Liver (tissue), 9 donors: ENCODE results near the gene AP1G1. TPM values are rescaled to one million over a fixed set of nuclear protein-coding genes. Genes with fewer than 3 reads are reported as not detected.

Source experiments
- DNase-seq: peaks from one replicate; pipeline ENCODE4 v3.0.0-alpha.2; 2017; ENCODE audit warnings: low spot score
- H3K27ac ChIP-seq, 2 donors: one replicate each; pipeline ENCODE4 v1.7.0; 2013; ENCODE audit warnings: inconsistent platforms in 2 of 2, low read length in 2 of 2, control low read depth in 1 of 2, low read depth in 1 of 2, mild to moderate bottlenecking in 1 of 2
- H3K27me3 ChIP-seq, 4 donors: one replicate each; pipeline versions ENCODE4 v1.6.1 to v1.7.0; 2013; ENCODE audit warnings: low read length in 3 of 4, inconsistent platforms in 1 of 4, mild to moderate bottlenecking in 1 of 4, moderate library complexity in 1 of 4; ENCODE audit not compliant: control insufficient read depth in 4 of 4, insufficient read depth in 4 of 4
- H3K36me3 ChIP-seq, 4 donors: one replicate each; pipeline versions ENCODE4 v1.6.1 to v1.7.0; 2013; ENCODE audit warnings: low read length in 3 of 4, mild to moderate bottlenecking in 3 of 4, low read depth in 1 of 4, moderate library complexity in 1 of 4; ENCODE audit not compliant: control insufficient read depth in 4 of 4, insufficient read depth in 3 of 4
- H3K4me1 ChIP-seq, 4 donors: one replicate each; pipeline versions ENCODE4 v1.6.1 to v1.7.0; 2013; ENCODE audit warnings: low read length in 3 of 4, mild to moderate bottlenecking in 3 of 4, moderate library complexity in 1 of 4; ENCODE audit not compliant: control insufficient read depth in 4 of 4, insufficient read depth in 4 of 4
- H3K4me3 ChIP-seq, 3 donors: one replicate each; pipeline versions ENCODE4 v1.6.1 to v1.7.0; 2013; ENCODE audit warnings: low read length in 3 of 3, control low read depth in 1 of 3, low read depth in 1 of 3, mild to moderate bottlenecking in 1 of 3
- H3K9ac ChIP-seq, 2 donors: one replicate each; pipeline ENCODE4 v1.7.0; 2013; ENCODE audit warnings: low read length in 2 of 2, mild to moderate bottlenecking in 2 of 2, moderate library complexity in 2 of 2, control low read depth in 1 of 2, low read depth in 1 of 2
- H3K9me3 ChIP-seq, 4 donors: one replicate each; pipeline versions ENCODE4 v1.6.1 to v1.7.0; 2013; ENCODE audit warnings: low read length in 3 of 4; ENCODE audit not compliant: control insufficient read depth in 4 of 4
- CTCF ChIP-seq: fragments of 150-350 bp; IDR thresholded peaks from 2 replicates; pipeline ENCODE4 v1.5.1; 2017; ENCODE audit warnings: improper control_type of control experiment, low read depth, low read length; ENCODE audit not compliant: missing input control
- EGR1 ChIP-seq, 2 donors: IDR thresholded peaks; 2 replicates each; pipeline ENCODE4 v1.6.1; 2016 to 2018; ENCODE audit warnings: antibody characterized with exemption in 2 of 2, low read depth in 2 of 2
- FOXA1 ChIP-seq: IDR thresholded peaks from 2 replicates; pipeline ENCODE4 v1.6.1; 2016; ENCODE audit warnings: antibody characterized with exemption
- FOXA2 ChIP-seq: IDR thresholded peaks from 2 replicates; pipeline ENCODE4 v1.6.1; 2016; ENCODE audit warnings: antibody characterized with exemption
- GABPA ChIP-seq, 2 donors: IDR thresholded peaks in 1 of 2; conservative IDR thresholded peaks in 1 of 2; 2 replicates each; pipeline ENCODE4 v1.6.1; 2016; ENCODE audit warnings: antibody characterized with exemption in 2 of 2, mild to moderate bottlenecking in 1 of 2, moderate library complexity in 1 of 2
- HNF4A ChIP-seq, 2 donors: conservative IDR thresholded peaks; 2 replicates each; pipeline ENCODE4 v1.6.1; 2016; ENCODE audit warnings: antibody characterized with exemption in 2 of 2, mild to moderate bottlenecking in 2 of 2
- HNF4G ChIP-seq: IDR thresholded peaks from 2 replicates; pipeline ENCODE4 v1.6.1; 2016; ENCODE audit warnings: antibody characterized with exemption
- JUND ChIP-seq, 2 donors: IDR thresholded peaks; 2 replicates each; pipeline ENCODE4 v1.6.1; 2016; ENCODE audit warnings: antibody characterized with exemption in 2 of 2
- MAX ChIP-seq: IDR thresholded peaks from 2 replicates; pipeline ENCODE4 v1.6.1; 2016; ENCODE audit warnings: antibody characterized with exemption
- NR2F2 ChIP-seq: IDR thresholded peaks from 2 replicates; pipeline ENCODE4 v1.6.1; 2016; ENCODE audit warnings: antibody characterized with exemption
- RAD21 ChIP-seq, 2 donors: IDR thresholded peaks; 2 replicates each; pipeline ENCODE4 v1.6.1; 2016; ENCODE audit warnings: antibody characterized with exemption in 2 of 2, mild to moderate bottlenecking in 2 of 2
- REST ChIP-seq: IDR thresholded peaks from 2 replicates; pipeline ENCODE4 v1.6.1; 2016; ENCODE audit warnings: antibody characterized with exemption, mild to moderate bottlenecking
- RXRA ChIP-seq, 2 donors: IDR thresholded peaks; 2 replicates each; pipeline ENCODE4 v1.6.1; 2017 to 2018; ENCODE audit warnings: antibody characterized with exemption in 2 of 2, mild to moderate bottlenecking in 1 of 2
- SP1 ChIP-seq: IDR thresholded peaks from 2 replicates; pipeline ENCODE4 v1.6.1; 2018; ENCODE audit warnings: antibody characterized with exemption, mild to moderate bottlenecking
- TAF1 ChIP-seq: conservative IDR thresholded peaks from 2 replicates; pipeline ENCODE4 v1.6.1; 2016; ENCODE audit warnings: antibody characterized with exemption, mild to moderate bottlenecking
- YY1 ChIP-seq: IDR thresholded peaks from 2 replicates; pipeline ENCODE4 v1.6.1; 2016; ENCODE audit warnings: antibody characterized with exemption, mild to moderate bottlenecking
- ZBTB33 ChIP-seq: IDR thresholded peaks from 2 replicates; pipeline ENCODE4 v1.6.1; 2016; ENCODE audit warnings: antibody characterized with exemption
- whole genome bisulfite sequencing: extraction: QIAGEN DNeasy Blood & Tissue Kit; methylation state at CpG from one replicate; pipeline ENCODE4 v1.1.7; 2013; 5-methylcytosine and 5-hydroxymethylcytosine counted together
- polyA plus RNA-seq, 2 donors: library from polyadenylated mRNA; stranded (reverse) in 1 of 2; unstranded in 1 of 2; fragments of 200-250 nt in 1 of 2; fragments of >200 nt in 1 of 2; fragmentation: Nextera tagmentation in 1 of 2; extraction: Ambion mirVana in 1 of 2; gene quantifications; one replicate each; pipeline versions ENCODE4 v1.2.1 to v1.2.3, GENCODE V29; 2013 to 2015
- total RNA-seq, 2 donors: library from RNA; depleted of rRNA; stranded (reverse); fragments of >200 nt; gene quantifications; one replicate each; pipeline ENCODE4 v1.2.3, GENCODE V29; 2014
- TF ChIP-seq, protein P1 (sequence below): IDR thresholded peaks from 2 replicates; pipeline ENCODE4 v1.6.1; 2016; ENCODE audit warnings: antibody characterized with exemption
- donor health status: healthy.
- donor health status: healthy.
- donor health status: healthy.
- donor health status: healthy.
- donor health status: healthy.

Gene AP1G1
- total and polyA plus RNA-seq, 4 donors: 11.4 to 64.4 (median 32.8) TPM

- Histone ChIP-seq H3K4me3 (no peak overlapping the region), H3K36me3 (peaks cover 15 to 28% (median 23%) of the 10 kb centered on the region in 4 donors), H3K4me1 (peaks cover 0 to 3% (median 0%) of the 10 kb centered on the region in 4 donors), H3K27ac (no peak overlapping the region), H3K27me3 (no peaks in the 10 kb centered on the region), H3K9me3 (no peaks in the 10 kb centered on the region), H3K9ac (no peak overlapping the region)
- DNase-seq: no peak
- 96% methylated on average over 10 of the region's 10 CpGs for WGBS
- TF ChIP-seq FOXA2 (no peak), MAX (no peak), REST (no peak), ZBTB33 (no peak), GABPA (IDR thresholded peaks at IDR 0.05 in 1 of 2, conservative IDR thresholded peaks at IDR 0.05 in 1 of 2) (no peak), TAF1 (no peak), FOXA1 (no peak), EGR1 (IDR thresholded peaks at IDR 0.05; ENCODE audit: low read depth in 2 of 2) (no peak), JUND (IDR thresholded peaks at IDR 0.05) (no peak), HNF4A (conservative IDR thresholded peaks at IDR 0.05) (no peak), RAD21 (IDR thresholded peaks at IDR 0.05) (no peak), SP1 (no peak), RXRA (IDR thresholded peaks at IDR 0.05) (no peak), CTCF (no peak), HNF4G (no peak), YY1 (no peak), NR2F2 (no peak)
- TF ChIP-seq, protein P1, sequence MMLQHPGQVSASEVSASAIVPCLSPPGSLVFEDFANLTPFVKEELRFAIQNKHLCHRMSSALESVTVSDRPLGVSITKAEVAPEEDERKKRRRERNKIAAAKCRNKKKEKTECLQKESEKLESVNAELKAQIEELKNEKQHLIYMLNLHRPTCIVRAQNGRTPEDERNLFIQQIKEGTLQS: no peak
Measured at GRCh38 chr16:71777329-71777728, 31.3 kb downstream of the AP1G1 start.
